ENCODE results near the gene DGCR8. TPM values are rescaled to one million over a fixed set of nuclear protein-coding genes. Genes with fewer than 3 reads are reported as not detected.
A peak's percentile ranks its signal among the peaks of the same experiment; 100 is the strongest.

The DGCR8 gene
- total RNA-seq, 2 experiments from 2014 or later, result 54.3 to 54.5 TPM

DNA sequence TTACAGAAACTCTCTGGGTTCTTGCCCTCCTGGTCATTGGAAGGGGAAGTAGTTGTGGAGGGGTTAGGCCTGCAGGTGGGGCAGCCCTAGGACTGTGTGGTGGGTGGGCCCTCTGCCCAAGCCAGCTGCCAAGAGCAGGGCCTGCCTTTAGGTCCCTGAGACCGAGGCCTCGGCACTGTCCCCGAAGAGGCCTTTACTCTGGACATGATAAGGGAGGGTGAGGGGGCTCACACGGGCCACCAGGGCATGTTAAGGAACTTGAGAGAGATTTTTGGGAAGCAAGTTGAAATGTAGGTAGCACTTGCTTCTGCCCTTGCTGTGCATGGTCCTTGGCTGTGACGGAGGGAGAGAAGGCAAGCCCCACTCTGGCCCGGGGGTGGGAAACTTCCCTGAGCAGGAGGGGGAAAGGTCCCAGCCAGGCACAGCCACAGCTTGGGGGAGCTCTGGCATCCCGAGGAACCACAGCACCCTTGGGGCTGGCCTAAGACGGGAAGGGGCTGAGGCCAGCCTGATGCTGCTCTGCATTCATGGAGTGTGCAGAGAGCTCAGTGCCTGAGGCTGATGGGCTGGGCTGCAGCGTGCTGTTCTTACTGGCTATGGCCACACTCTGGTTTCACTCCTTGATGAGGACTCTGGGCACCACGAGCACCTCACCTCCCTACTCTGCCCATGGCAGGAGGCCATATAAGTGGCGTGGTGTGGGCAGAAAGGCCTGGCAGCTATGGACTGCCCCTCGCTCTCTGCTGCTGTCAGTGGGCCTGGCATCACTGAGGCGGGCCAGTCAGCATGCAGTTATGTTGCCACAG lies 28.1 kb downstream of the DGCR8 start:
- Mint-ChIP-seq H3K36me3 (peaks cover 6% of the 10 kb centered on the region), H3K4me1 (peaks cover 20% of the 10 kb centered on the region), H3K4me3 (no peak overlapping the region), H3K9me3 (no peaks in the 10 kb centered on the region), H3K27me3 (no peaks in the 10 kb centered on the region), H3K27ac (peak overlapping the region; percentile 33)
- ATAC-seq (ENCODE audit: low read depth) (no peak), DNase-seq (no peak)
- POLR2A ChIA-PET, result interaction anchor here (1.4 to 2.3 kb wide), 2 partner anchors 9 to 12 kb away, joined by 4 to 6 read pairs; partner anchors contain the start of gene TRMT2A

DNA sequence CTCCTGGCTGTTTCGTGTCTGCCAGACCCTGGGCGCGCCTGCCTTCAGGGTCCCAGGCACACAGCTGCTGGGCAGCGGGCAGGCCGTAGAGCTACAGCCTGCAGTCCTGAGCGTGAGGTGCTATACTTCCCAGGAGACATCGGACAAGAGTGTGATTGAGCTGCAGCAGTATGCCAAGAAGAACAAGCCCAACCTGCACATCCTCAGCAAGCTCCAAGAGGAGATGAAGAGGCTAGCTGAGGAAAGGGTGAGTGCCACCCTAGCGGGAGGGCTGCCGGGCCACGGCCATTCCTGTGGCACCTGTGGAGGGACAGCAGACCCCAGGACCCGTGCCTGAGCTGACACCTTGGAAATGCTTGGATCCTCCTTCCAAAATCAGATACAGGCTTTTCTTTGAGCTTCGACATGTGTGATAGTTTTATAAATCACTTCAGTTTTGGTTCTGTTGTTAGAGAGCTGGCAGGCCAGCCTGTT lies 28.8 kb downstream of the DGCR8 start:
- no peak for DNase-seq
- H3K9me3 Mint-ChIP-seq, result no peaks in the 10 kb centered on the region
- POLR2A ChIA-PET, result interaction anchor here (0.8 to 2.3 kb wide), 5 partner anchors 8 to 88 kb away, joined by 3 to 6 read pairs (median 4); partner anchors contain the start of gene TRMT2A
- no peak for ATAC-seq (ENCODE audit: low read depth)
- no peak overlapping the region for H3K4me3 Mint-ChIP-seq
- peaks cover 4% of the 10 kb centered on the region for H3K36me3 Mint-ChIP-seq
- peaks cover 17% of the 10 kb centered on the region for H3K4me1 Mint-ChIP-seq
- H3K27ac Mint-ChIP-seq, result peak overlapping the region; percentile 20
- H3K27me3 Mint-ChIP-seq, result no peaks in the 10 kb centered on the region

DNA sequence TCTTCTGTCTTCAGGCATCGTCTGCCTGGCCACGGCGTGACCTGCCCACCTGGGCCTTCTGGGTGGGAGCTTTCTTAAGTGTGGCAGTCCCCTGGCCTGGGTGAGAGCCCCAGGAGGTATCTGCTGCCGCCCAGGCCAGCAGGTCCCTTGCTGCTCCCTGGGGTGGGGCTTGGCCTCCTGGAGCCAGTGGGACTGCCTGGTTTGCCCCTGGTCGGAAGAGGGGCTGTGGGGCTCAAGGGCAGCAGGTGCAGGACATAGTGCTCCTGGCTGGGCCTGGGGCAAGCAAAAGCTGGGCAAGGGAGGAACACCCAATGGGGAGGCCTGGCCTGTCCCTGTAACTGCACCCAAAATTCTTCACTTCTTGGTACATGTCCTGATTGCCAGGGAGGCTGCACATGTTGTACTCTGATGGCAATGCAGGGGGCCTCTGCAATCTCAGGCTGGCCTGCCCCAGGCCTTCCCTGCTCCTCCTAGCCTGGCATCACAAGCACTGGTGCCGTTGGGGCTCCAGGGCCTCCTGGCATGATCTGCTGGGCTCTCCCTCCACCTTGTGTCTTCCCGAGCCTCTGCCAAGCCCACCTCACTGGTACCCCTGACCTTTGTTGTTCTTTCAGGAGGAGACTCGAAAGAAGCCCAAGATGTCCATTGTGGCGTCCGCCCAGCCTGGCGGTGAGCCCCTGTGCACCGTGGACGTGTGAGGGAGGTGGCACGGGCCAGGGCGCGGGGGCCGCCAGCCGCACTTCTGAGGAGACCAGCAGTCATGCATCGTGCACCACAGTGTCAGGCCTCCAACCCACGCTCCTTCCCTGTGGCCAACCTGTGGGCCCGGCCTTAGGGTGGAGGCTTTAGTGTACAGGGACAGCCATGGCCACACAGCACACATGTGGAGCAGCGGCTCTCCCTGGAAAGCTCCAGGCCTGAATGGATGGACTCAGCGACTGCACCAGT lies 29.6 kb downstream of the DGCR8 start:
- ATAC-seq (ENCODE audit: low read depth) (no peak), DNase-seq (no peak)
- no peaks in the 10 kb centered on the region for H3K9me3 Mint-ChIP-seq
- POLR2A ChIA-PET, result interaction anchor here (0.8 to 3.3 kb wide), 5 partner anchors 9 to 89 kb away, joined by 3 to 20 read pairs (median 4); no protein-coding TSS in a partner anchor
- peaks cover 22% of the 10 kb centered on the region for H3K4me1 Mint-ChIP-seq
- peaks cover 4% of the 10 kb centered on the region for H3K36me3 Mint-ChIP-seq
- no peaks in the 10 kb centered on the region for H3K27me3 Mint-ChIP-seq
- H3K4me3 Mint-ChIP-seq, result no peak overlapping the region
- peak overlapping the region; percentile 48 for H3K27ac Mint-ChIP-seq

DNA sequence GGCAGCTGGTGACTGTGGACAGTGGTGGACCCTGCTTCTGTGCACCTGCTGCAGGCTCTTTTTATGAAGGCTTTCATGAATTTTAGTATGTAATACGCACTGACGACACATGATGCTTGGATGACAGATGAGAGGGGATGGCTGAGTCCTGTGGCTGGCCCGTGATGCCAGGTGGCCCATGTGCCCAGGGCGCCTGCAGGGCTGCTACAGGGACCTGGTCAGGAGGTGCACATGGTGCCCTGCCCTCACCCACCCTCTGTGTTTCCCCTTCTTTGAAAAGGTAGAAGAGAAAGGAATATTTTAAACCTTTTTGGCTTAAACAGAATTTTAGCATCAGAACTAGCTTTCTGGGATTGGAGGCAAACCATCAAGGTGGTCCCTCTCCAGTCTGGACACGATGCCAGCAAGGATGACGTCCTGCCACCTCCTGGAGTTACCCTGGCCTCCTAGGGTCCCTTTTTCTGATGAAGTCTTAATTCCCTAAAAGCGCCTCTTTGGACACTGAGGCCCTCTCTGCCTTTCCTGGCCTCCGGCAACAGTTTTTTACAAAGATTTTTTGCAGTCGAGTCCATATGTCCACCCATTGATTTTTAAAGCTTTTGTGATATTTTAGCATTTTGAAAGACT lies 30.4 kb downstream of the DGCR8 start:
- Mint-ChIP-seq H3K4me3 (no peak overlapping the region), H3K9me3 (no peaks in the 10 kb centered on the region), H3K4me1 (peaks cover 25% of the 10 kb centered on the region), H3K36me3 (peaks cover 6% of the 10 kb centered on the region), H3K27me3 (no peaks in the 10 kb centered on the region), H3K27ac (peak overlapping the region; percentile 93)
- DNase-seq (no peak), ATAC-seq (ENCODE audit: low read depth) (no peak)
- POLR2A ChIA-PET, result interaction anchor here (1.4 to 3.3 kb wide), 3 partner anchors 9 to 90 kb away, joined by 3 to 20 read pairs (median 8); partner anchors contain the start of gene TANGO2

DNA sequence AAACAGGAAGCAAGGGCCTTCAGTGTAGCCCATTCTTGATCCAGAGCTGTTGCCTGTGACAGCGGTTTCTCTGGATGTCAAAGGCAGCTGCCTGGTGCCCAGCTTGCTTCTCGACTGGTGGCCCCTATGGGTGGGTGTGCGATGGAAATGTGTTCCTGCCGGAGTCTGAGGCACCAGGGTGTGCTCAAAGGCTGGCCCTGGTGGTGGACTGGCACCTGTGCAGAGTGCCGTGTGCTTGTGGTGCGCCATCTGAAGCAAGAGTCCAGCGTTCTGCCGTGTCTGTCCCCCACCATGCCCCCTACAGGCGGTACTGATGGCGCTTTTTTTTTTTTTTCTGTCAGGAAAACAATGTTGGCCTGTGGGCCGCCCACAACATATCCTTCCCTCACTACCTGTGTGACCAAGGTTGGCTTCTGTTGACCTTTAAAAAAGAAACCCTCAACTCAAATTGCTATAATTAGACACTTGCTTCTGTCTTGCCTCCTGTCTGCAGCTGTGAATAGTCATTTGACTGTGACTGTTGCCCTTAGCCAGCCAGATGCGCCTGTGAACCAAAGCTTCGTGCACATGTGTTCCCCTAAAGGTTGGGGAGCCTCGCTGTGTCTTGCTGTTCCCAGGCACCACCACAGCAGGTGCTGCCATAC lies 31.1 kb downstream of the DGCR8 start:
- Mint-ChIP-seq H3K36me3 (peaks cover 5% of the 10 kb centered on the region), H3K9me3 (no peaks in the 10 kb centered on the region), H3K4me3 (peak overlapping the region; percentile 22), H3K4me1 (peaks cover 25% of the 10 kb centered on the region), H3K27me3 (no peaks in the 10 kb centered on the region), H3K27ac (peak overlapping the region; percentile 93)
- ATAC-seq (ENCODE audit: low read depth) (peak; percentile 70), DNase-seq (peak; percentile 58)
- POLR2A ChIA-PET, result interaction anchor here (1.4 to 3.3 kb wide), 3 partner anchors 10 to 90 kb away, joined by 3 to 20 read pairs (median 8); partner anchors contain the start of gene TANGO2

DNA sequence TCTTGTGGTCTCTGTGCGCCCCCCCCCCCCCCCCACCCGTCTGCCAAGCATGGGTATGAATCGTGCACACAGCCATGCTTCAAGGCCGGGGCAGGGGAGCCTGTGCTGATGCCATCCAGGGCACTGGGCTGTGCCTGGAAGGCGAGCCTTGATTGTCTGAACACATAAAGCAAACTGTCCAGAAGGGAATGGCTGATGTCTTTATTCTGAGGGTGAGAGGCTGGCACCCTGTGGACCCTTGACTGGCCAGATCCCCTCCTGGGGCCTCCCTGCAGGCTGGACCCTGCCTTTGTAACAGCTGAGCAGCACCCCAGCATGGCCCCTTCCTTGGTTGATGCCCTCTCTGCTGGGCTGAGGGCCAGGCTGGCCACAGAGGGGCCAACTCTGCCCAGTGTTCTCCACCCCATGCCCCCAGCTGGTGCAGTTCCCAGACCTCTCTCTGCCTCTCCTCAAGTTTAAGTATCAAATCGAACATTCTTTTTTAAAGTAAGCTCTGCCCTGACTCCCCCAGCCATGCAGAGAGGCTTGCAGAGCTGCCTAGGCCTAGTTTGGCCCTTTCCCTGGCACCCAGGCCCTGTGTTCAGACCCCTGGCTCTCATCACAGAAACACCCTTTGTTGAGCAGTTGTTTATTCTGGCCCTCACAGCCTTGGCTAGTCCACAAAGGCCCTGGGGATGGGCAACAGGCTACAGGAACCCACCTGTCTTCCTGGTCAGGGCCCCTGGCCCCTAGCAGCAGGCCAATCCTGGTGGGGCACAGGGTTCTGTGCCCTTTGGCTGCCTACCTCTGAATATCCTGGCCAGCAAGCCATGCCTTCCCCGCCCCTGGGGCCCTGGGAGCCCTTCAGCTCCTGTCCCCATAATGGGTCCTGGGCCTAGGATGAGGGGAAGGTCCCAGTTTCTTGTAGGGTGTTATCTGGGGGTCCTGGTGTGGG lies 31.9 kb downstream of the DGCR8 start:
- H3K4me1 Mint-ChIP-seq, result peaks cover 25% of the 10 kb centered on the region
- ATAC-seq (ENCODE audit: low read depth) (no peak), DNase-seq (no peak)
- H3K4me3 Mint-ChIP-seq, result peak overlapping the region; percentile 71
- no peaks in the 10 kb centered on the region for H3K9me3 Mint-ChIP-seq
- POLR2A ChIA-PET, result interaction anchor here (0.7 to 3.3 kb wide), 4 partner anchors 11 to 91 kb away, joined by 3 to 20 read pairs (median 6); partner anchors contain the start of gene TANGO2
- peak overlapping the region; percentile 93 for H3K27ac Mint-ChIP-seq
- no peaks in the 10 kb centered on the region for H3K27me3 Mint-ChIP-seq
- peaks cover 8% of the 10 kb centered on the region for H3K36me3 Mint-ChIP-seq

DNA sequence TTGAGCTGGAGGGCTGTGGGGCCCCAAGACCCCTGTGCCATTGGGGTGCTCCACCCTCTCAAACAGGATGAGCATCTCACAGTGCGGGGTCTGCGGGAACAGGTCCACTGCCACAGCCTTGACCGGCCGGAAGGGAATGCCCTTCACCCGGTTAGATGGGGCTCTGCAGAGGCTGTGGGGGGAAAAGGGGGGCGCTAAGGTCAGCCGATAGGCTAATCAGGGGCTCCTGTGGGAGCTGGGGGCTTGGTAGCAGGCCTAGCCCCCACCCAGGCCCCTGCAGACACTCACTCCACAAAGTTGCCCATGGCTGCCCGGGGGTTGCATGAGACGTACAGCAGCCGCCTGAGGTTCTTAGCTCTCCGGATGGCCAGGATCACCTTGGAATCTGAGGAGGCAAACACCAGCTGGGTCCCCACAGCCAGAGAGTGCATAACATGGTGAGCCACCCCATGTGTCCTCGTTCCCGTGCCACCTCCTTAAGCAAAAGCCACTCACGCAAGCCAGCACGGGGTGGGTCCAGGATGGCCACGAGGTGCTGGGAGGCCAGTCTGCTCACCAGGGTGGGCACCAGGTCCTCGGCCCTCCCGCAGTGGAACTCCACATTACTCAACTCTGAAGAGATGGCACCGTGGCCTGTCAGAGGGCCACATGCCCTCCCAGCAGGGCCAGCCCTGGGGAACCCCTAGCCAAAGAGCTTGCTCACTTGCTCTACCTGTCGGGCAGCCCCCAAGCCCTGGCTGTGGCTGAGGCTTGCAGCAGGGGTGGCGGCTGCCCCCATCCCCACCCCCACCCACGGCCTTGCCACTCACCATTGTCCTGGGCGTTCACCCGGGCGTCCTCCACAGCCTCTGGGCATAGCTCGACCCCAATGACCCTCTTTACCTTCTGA lies 32.8 kb downstream of the DGCR8 start:
- peaks cover 25% of the 10 kb centered on the region for H3K4me1 Mint-ChIP-seq
- DNase-seq, result no peak
- no peak for ATAC-seq (ENCODE audit: low read depth)
- H3K36me3 Mint-ChIP-seq, result peaks cover 8% of the 10 kb centered on the region
- no peaks in the 10 kb centered on the region for H3K27me3 Mint-ChIP-seq
- no peak overlapping the region for H3K4me3 Mint-ChIP-seq
- H3K9me3 Mint-ChIP-seq, result no peaks in the 10 kb centered on the region
- peak overlapping the region; percentile 93 for H3K27ac Mint-ChIP-seq
- POLR2A ChIA-PET, result interaction anchor here (0.5 to 3.3 kb wide), 3 partner anchors 12 to 1960 kb away, joined by 3 to 20 read pairs (median 8); partner anchors contain the start of gene TANGO2

DNA sequence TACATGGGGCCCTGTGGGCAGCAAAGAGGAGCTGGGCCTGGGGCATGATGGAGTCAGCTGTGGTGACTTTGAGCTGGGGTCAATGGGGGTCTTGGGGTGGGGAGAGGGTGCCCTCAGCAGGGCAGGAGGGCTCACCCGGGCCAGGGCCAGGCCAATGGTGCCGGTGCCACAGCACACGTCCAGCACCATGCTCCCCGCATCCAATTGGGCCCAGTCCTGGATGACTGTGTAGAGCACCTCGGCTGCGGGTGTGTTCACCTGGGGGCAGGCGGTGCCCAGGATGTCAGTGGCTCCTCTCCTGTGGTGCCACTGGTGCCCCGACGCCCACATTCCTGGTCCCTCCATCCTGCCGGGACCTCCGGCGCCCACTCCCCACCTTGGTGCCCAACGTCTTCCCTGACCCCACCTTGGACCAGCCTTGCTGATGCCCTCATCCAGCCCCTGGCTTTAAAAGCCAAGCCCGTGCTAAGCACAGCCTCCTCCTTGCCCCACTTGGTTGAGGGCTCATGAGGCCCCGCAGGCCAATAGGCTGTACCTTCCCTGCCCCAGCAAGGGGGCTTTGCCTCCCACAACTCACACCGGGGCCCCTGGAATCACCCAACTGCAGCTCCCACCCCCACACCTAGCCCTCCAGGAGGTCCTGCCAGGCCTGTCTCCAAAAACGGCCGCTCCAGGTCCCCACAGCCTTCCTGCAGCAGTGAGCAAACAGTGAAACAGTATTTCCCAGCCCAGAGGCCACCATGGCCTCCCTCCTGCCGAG lies 33.7 kb downstream of the DGCR8 start:
- no peaks in the 10 kb centered on the region for H3K27me3 Mint-ChIP-seq
- POLR2A ChIA-PET, result no interaction called here
- ATAC-seq (ENCODE audit: low read depth) (no peak), DNase-seq (no peak)
- H3K36me3 Mint-ChIP-seq, result peaks cover 11% of the 10 kb centered on the region
- peaks cover 28% of the 10 kb centered on the region for H3K4me1 Mint-ChIP-seq
- H3K9me3 Mint-ChIP-seq, result no peaks in the 10 kb centered on the region
- no peak overlapping the region for H3K4me3 Mint-ChIP-seq
- H3K27ac Mint-ChIP-seq, result peak overlapping the region; percentile 62

DNA sequence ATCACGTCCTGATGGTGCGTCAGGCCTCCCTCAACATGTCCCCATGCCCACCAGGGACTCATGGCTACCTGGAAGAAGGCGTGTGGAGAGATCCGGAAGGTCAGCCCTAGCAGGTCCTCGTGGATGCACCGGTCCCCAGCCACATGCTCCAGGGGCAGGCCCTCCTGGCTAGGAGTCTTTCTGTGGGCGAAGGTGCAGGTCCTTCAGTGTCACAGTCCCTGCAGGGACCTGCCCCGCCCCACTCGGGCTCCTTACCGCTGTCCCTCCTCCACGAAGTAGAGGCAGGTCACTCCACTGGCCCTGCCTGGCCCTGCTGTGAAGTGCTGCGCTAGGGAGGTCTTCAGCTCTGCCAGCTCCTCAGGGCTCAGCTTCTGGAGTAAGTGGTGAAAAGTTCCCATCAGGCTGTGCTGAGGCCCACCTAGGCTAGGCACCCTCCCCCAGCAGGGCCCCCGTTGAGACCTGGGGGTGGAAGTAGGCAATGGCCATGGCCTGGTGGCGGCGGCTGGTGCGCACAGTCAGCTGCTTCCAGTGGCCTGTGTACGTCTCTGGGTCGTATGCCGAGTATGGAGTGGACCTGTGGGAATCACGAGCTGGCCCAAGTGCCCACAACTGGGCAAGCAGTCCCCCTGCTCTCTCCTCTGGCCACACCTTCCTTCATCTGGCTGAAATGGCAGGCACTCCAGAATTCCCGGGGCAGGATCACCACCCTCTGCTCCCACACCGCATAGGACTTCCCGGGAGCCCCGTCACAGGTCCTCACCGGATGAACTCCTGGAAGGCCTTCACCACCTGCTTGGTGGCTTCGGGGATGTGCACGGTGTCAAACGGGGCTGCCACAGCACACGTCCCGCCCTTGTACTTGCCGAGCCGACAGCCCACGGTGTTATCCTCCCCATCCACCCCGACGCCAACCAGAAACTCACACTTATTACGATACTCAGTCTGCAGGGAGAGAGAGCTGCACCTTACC lies 34.8 kb downstream of the DGCR8 start:
- POLR2A ChIA-PET, result interaction anchor here (2.7 kb wide), 1 partner anchor 24 kb away, joined by 9 read pairs; no protein-coding TSS in a partner anchor
- Mint-ChIP-seq H3K4me3 (peak overlapping the region; percentile 67), H3K9me3 (no peaks in the 10 kb centered on the region)

More for the DNA sequence above, 34.8 kb downstream of the DGCR8 start:
- peaks cover 35% of the 10 kb centered on the region for H3K4me1 Mint-ChIP-seq
- no peaks in the 10 kb centered on the region for H3K27me3 Mint-ChIP-seq
- DNase-seq (no peak), ATAC-seq (ENCODE audit: low read depth) (no peak)
- H3K36me3 Mint-ChIP-seq, result peaks cover 18% of the 10 kb centered on the region
- H3K27ac Mint-ChIP-seq, result peak overlapping the region; percentile 75
